ENCODE data around the gene OPA3.
A peak's percentile ranks its signal among the peaks of the same experiment; 100 is the strongest.

The OPA3 gene

DNA sequence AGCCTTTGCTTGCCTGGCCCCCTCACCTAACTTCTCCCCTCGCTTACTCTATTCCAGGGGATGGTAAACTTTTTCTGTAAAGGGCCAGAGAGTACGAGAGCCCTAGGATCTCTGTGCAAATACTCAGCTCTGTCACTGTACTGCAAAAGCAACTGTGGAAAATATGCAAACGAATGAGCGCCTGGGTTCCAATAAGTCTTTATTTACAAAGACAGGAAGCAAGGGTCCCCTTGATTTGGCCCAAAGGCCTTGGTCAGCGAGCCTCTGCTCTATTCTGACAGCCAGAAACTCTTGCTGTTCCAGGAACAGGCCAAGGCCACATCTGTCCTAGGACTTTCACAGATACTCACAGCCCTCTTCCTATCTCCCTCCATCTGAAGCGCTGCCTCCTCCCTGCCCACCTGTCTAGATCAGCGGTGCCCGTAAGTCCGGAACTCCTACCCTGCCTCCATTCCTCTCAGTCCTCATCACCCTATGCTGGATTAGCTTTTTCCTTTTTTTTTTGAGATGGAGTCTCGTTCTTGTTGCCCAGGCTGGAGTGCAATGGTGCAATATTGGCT is 37.3 kb downstream of the OPA3 start:
- Histone ChIP-seq H3K9ac (ENCODE audit: low read length) (peak overlapping the region; percentile 24; the same call in 1 of the 2 replicates), H3K4me2 (ENCODE audit: low read length) (peak overlapping the region; percentile 49), H3K27me3 (ENCODE audit: insufficient read depth, low read length) (no peaks in the 10 kb centered on the region), H3K36me3 (ENCODE audit: insufficient read depth, low read length) (no peaks in the 10 kb centered on the region), H3K4me3 (ENCODE audit: low read depth, low read length, poor library complexity, severe bottlenecking) (peak overlapping the region; percentile 8), H3K4me1 (ENCODE audit: insufficient read depth, low read length, severe bottlenecking) (peaks cover 48% of the 10 kb centered on the region), H3K9me3 (ENCODE audit: low read length) (no peaks in the 10 kb centered on the region), H3K9me2 (ENCODE audit: low read depth, low read length) (no peaks in the 10 kb centered on the region), H4K20me1 (ENCODE audit: insufficient read depth, low read length) (no peaks in the 10 kb centered on the region), H3K27ac (ENCODE audit: low read depth, low read length, poor library complexity, severe bottlenecking) (peak overlapping the region; percentile 90), H3F3A (ENCODE audit: insufficient read depth, low read length) (0 out of 2 replicates have a peak, but pooled peaks cover 5% of the 10 kb centered on the region), H2AFZ (ENCODE audit: low read length) (no peak overlapping the region), H3K79me2 (ENCODE audit: insufficient read depth, low read length) (no peaks in the 10 kb centered on the region)
- TF ChIP-seq, protein P1, sequence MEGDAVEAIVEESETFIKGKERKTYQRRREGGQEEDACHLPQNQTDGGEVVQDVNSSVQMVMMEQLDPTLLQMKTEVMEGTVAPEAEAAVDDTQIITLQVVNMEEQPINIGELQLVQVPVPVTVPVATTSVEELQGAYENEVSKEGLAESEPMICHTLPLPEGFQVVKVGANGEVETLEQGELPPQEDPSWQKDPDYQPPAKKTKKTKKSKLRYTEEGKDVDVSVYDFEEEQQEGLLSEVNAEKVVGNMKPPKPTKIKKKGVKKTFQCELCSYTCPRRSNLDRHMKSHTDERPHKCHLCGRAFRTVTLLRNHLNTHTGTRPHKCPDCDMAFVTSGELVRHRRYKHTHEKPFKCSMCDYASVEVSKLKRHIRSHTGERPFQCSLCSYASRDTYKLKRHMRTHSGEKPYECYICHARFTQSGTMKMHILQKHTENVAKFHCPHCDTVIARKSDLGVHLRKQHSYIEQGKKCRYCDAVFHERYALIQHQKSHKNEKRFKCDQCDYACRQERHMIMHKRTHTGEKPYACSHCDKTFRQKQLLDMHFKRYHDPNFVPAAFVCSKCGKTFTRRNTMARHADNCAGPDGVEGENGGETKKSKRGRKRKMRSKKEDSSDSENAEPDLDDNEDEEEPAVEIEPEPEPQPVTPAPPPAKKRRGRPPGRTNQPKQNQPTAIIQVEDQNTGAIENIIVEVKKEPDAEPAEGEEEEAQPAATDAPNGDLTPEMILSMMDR (IDR thresholded peaks at IDR 0.05; ENCODE audit: low read length), result no peak
- TF ChIP-seq EZH2 (IDR thresholded peaks at IDR 0.05; ENCODE audit: borderline replicate concordance, low read length), result no peak

DNA sequence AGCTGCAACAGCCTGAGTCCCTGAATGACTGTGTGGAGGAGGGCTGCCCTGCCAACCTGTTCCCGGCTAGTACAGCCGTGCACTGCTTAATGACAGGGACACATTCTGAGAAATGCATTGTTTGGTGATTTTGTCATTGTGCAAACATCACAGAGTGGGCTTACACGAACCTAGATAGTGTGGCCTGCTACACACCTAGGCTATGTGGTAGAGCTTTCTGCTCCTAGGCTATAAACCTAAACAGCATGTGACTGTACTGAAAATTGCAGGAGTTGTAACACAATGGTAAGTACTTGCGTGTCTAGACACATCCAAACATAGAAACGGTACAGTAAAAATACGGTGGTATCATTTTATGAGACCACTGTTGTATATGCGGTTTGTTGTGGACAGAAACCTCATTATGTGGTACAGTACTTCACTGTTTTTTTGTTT is 42.4 kb downstream of the OPA3 start:
- Histone ChIP-seq H3K4me2 (ENCODE audit: low read length) (no peak overlapping the region), H3K27me3 (ENCODE audit: insufficient read depth, low read length) (no peaks in the 10 kb centered on the region), H3K9me2 (ENCODE audit: low read depth, low read length) (no peaks in the 10 kb centered on the region), H3K4me1 (ENCODE audit: insufficient read depth, low read length, severe bottlenecking) (peaks cover 47% of the 10 kb centered on the region), H4K20me1 (ENCODE audit: insufficient read depth, low read length) (no peaks in the 10 kb centered on the region), H3K9ac (ENCODE audit: low read length) (no peak overlapping the region), H3K36me3 (ENCODE audit: insufficient read depth, low read length) (no peaks in the 10 kb centered on the region), H3K4me3 (ENCODE audit: low read depth, low read length, poor library complexity, severe bottlenecking) (no peak overlapping the region), H3K9me3 (ENCODE audit: low read length) (0 out of 2 replicates have a peak, but pooled peaks cover 3% of the 10 kb centered on the region), H3F3A (ENCODE audit: insufficient read depth, low read length) (no peaks in the 10 kb centered on the region), H3K79me2 (ENCODE audit: insufficient read depth, low read length) (no peaks in the 10 kb centered on the region), H3K27ac (ENCODE audit: low read depth, low read length, poor library complexity, severe bottlenecking) (peak overlapping the region; percentile 50), H2AFZ (ENCODE audit: low read length) (no peak overlapping the region)
- TF ChIP-seq, protein P1 (IDR thresholded peaks at IDR 0.05; ENCODE audit: low read length), result no peak
- no peak for TF ChIP-seq EZH2 (IDR thresholded peaks at IDR 0.05; ENCODE audit: borderline replicate concordance, low read length)

DNA sequence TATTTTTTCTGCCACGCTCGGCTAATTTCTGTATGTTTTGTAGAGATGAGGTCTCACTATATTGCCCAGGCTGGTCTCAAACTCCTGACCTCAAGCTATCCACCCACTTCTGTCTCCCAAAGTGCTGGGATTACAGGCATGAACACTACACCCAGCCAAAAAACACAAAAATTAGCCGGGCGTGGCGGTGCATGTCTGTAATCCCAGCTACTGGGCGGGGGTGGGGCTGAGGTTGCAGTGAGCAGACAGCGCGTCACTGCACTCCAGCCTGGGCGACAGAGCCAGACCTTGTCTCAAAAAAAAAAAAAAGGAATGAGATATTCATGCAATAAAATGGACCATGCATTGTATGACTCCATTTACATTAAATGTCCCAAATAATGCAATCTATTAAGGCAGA is 45.1 kb downstream of the OPA3 start:
- TF ChIP-seq, protein P1 (IDR thresholded peaks at IDR 0.05; ENCODE audit: low read length), result no peak
- TF ChIP-seq EZH2 (IDR thresholded peaks at IDR 0.05; ENCODE audit: borderline replicate concordance, low read length), result no peak
- Histone ChIP-seq H3K4me2 (ENCODE audit: low read length) (no peak overlapping the region), H4K20me1 (ENCODE audit: insufficient read depth, low read length) (no peaks in the 10 kb centered on the region)

More for the DNA sequence above, 45.1 kb downstream of the OPA3 start:
- H3F3A ChIP-seq (ENCODE audit: insufficient read depth, low read length), result no peaks in the 10 kb centered on the region
- no peaks in the 10 kb centered on the region for H3K79me2 ChIP-seq (ENCODE audit: insufficient read depth, low read length)
- H3K9ac ChIP-seq (ENCODE audit: low read length), result no peak overlapping the region
- no peak overlapping the region for H3K4me3 ChIP-seq (ENCODE audit: low read depth, low read length, poor library complexity, severe bottlenecking)
- H3K36me3 ChIP-seq (ENCODE audit: insufficient read depth, low read length), result no peaks in the 10 kb centered on the region
- no peak overlapping the region for H3K27ac ChIP-seq (ENCODE audit: low read depth, low read length, poor library complexity, severe bottlenecking)
- peaks cover 25% of the 10 kb centered on the region for H3K4me1 ChIP-seq (ENCODE audit: insufficient read depth, low read length, severe bottlenecking)
- H3K27me3 ChIP-seq (ENCODE audit: insufficient read depth, low read length), result no peaks in the 10 kb centered on the region
- H3K9me3 ChIP-seq (ENCODE audit: low read length), result 0 out of 2 replicates have a peak, but pooled peaks cover 7% of the 10 kb centered on the region
- no peak overlapping the region for H2AFZ ChIP-seq (ENCODE audit: low read length)
- H3K9me2 ChIP-seq (ENCODE audit: low read depth, low read length), result no peaks in the 10 kb centered on the region

Measured in OCI-LY1 (cell line).